Erythroblast (primary cell): ENCODE results near the gene ADRA2A.

ENCODE experiments used
- DNase-seq, 2 experiments: peaks; one replicate each; lab custom pipeline; 2025; lab: John Stamatoyannopoulos, UW
- GATA1 ChIP-seq: IDR thresholded peaks from 2 replicates; pipeline ENCODE4 v1.6.1; 2011; ENCODE audit warnings: low read depth, mild to moderate bottlenecking, control low read depth, low read length, moderate library complexity
- POLR2A ChIP-seq: IDR thresholded peaks from 2 replicates; pipeline ENCODE4 v1.6.1; 2011; ENCODE audit warnings: mild to moderate bottlenecking, low read length

The ADRA2A gene

DNA sequence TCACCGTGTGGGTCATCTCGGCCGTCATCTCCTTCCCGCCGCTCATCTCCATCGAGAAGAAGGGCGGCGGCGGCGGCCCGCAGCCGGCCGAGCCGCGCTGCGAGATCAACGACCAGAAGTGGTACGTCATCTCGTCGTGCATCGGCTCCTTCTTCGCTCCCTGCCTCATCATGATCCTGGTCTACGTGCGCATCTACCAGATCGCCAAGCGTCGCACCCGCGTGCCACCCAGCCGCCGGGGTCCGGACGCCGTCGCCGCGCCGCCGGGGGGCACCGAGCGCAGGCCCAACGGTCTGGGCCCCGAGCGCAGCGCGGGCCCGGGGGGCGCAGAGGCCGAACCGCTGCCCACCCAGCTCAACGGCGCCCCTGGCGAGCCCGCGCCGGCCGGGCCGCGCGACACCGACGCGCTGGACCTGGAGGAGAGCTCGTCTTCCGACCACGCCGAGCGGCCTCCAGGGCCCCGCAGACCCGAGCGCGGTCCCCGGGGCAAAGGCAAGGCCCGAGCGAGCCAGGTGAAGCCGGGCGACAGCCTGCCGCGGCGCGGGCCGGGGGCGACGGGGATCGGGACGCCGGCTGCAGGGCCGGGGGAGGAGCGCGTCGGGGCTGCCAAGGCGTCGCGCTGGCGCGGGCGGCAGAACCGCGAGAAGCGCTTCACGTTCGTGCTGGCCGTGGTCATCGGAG is 1.8 kb downstream of the ADRA2A start:
- no peak for TF ChIP-seq GATA1
- no peak for TF ChIP-seq POLR2A
- DNase-seq = no peak

- DNase-seq = no peak
These were observed 2.5 kb downstream of the ADRA2A start for GRCh38 chr10:111079241-111079760.

DNA sequence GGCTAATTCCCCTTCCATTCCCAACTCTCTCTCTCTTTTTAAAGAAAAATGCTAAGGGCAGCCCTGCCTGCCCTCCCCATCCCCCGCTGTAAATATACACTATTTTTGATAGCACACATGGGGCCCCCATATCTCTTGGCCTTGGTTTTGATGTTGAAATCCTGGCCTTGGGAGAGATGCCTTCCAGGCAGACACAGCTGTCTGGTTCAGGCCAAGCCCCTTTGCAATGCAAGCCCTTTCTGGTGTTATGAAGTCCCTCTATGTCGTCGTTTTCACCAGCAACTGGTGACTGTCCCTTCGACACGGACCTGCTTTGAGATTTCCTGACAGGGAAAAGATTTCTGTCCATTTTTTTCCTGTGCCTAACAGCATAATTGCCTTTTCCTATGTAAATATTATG is 3.0 kb downstream of the ADRA2A start:
- DNase-seq = no peak
- TF ChIP-seq GATA1 = no peak
- TF ChIP-seq POLR2A = no peak

More at GRCh38 chr10:111079241-111079760, 2.5 kb downstream of the ADRA2A start:
- TF ChIP-seq GATA1 = no peak
- TF ChIP-seq POLR2A = no peak

DNA sequence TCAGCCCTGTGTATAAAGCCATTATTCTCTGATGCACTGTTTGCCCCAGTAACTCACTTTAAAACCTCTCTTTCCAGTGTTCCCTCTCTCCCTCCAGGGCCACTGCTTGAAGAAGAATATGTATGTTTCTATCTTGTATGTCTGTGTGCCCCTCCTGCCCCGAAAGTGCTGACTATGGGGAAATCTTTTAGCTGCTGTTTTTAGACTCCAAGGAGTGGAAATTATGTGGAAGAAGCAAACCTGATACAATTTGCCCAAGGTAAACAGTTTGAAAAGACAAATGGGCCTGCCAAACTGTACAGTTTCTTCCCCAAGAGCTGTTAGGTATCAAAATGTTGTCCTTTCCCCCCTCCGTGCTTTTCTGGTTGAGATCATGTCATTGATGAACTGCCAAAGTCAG is 3.4 kb downstream of the ADRA2A start:
- TF ChIP-seq GATA1 = no peak
- TF ChIP-seq POLR2A = no peak
- DNase-seq = no peak

DNA sequence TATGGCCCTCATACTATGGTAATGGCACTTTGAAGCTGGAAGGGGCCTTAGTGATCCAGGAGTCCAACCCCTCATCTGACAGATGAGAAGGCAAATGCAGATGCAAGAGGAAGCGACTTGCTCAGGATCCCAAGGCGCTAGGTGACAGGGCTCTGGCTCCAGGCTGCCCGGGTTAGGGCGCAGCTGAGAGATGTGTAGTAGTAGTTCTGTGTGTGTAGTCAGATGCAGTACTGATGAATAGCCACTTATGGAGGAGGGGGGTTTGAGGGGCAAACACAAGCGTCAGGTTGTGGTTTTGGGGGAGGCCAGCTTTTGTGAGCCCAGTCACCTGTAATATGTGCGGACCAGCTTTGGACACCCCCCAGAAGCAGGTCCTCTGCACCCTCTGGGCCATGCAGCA is 4.8 kb downstream of the ADRA2A start:
- DNase-seq = no peak
- no peak for TF ChIP-seq GATA1
- TF ChIP-seq POLR2A = no peak

- no peak for DNase-seq
- TF ChIP-seq GATA1 = no peak
- TF ChIP-seq POLR2A = no peak
These were observed 5.5 kb downstream of the ADRA2A start for GRCh38 chr10:111082102-111082975.

DNA sequence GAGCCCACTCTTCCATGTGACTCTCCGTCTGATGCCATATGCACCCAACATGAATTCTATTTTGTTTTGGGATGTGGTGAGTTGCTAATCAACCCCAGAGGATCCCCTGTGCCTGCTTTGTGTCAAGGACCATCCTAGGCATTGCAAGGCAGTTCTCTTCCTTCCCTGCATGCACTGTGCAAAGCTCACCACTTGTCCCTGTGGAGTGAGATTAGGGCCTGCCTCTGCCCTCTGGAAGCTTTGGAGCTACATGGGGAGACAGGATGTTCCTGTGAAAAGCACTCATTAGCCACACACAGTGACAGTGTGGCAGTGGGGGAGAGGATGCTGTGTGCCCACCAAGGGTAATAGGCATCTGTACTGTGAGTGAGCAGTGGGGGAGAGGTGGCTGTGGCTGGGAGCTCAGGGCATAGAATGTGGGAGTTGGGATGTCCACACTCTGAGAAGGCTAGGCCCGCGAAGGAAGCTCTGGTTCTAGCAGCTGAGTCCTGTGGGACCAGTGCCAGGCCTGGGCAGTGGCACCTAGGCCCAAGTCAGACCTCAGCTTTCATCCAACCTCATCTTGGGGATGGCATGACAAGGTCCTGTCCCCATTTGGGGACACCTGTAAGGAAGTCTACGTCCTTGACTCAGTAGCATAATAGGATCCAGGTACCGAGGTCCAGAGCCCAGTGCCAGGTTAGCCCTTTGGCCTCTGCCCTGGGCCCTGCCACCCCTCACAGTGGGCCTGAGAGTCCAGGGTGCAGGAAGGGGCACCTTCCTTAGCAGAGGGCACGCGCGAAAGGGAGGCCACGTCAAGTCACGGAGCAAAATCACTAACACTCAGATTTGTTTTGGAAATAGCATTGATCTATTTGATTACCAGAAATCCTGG is 6.6 kb downstream of the ADRA2A start:
- no peak for TF ChIP-seq POLR2A
- TF ChIP-seq GATA1 = no peak
- DNase-seq = no peak

DNA sequence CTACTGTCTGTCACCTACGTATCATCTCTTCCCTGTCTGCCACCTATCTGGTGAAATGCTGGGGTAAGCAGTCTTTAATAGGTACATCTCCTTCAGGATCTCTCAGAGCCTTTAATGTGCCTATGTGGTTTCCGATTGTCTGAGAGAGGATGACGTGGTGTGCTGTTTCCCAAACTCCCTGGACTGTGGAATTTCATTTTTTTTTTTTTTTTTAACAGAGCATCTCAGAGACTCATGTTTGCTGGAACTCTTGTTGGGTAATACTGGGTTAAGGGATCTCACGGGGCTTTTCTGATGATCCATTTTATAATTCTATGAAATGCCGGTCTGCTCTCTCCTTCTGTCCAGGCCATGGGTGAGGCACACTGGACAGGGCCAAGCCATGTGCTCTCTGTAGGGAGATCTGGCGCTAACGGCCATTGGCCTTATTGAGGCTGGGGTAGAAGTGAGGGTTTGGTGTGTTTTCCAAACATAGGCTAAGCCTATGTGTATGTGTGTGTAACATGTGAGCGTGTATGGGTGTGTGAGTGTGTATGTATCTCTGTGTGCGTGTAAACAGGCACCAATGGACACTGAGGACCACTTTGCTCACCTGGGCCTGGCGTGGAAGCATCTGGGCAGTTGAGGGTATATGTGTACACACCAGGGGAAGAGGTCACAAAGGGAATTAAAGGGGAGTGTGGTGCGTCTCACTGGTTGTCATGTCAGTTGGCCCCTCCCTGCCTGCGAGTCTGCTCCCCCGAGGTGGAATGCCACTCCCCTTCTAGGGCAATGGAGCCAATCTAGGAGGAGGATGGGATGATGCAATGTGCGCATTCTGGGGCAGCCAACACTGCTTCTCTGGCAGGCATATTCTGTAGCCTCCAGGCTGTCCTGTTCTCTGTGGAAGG is 7.8 kb downstream of the ADRA2A start:
- no peak for TF ChIP-seq POLR2A
- TF ChIP-seq GATA1 = no peak
- DNase-seq = peak in 1 of 2 experiments; percentile 2

- TF ChIP-seq GATA1 (no peak), POLR2A (no peak)
- no peak for DNase-seq
These were observed 9.0 kb downstream of the ADRA2A start for GRCh38 chr10:111085690-111086353.

GRCh38 chr10:111086574-111086973 is 9.7 kb downstream of the ADRA2A start:
- DNase-seq = no peak
- TF ChIP-seq GATA1 (no peak), POLR2A (no peak)

- no peak for DNase-seq
- TF ChIP-seq GATA1 = no peak
These were observed 10.5 kb downstream of the ADRA2A start for GRCh38 chr10:111087331-111087756.

- DNase-seq = no peak
- TF ChIP-seq GATA1 = no peak
- TF ChIP-seq POLR2A = no peak
These were observed 11.2 kb downstream of the ADRA2A start for GRCh38 chr10:111087968-111088505.
